Measurements from ENCODE around the gene ABCA4.
"Not testable (repeated sequence)": the region's sequence is repeated elsewhere in the genome, so short reads cannot be mapped to it uniquely, and the experiment has no call there.

Gene ABCA4

GRCh38 chr1:93961443-93961842 is 159.5 kb downstream of the ABCA4 start:
- intact Hi-C loops (cut with DNase I): no loop called here
- no peak for DNase-seq

- intact Hi-C loops (cut with DNase I): no loop called here
- peak in 1 of 10 donors; percentile 52 for DNase-seq
Observed at GRCh38 chr1:93960641-93961147, 160.3 kb downstream of the ABCA4 start.

GRCh38 chr1:93959413-93959812 is 161.5 kb downstream of the ABCA4 start:
- intact Hi-C loops (cut with DNase I): no loop called here
- no peak for DNase-seq

GRCh38 chr1:93958726-93959100 is 162.2 kb downstream of the ABCA4 start:
- no peak for DNase-seq
- intact Hi-C loops (cut with DNase I): no loop called here

GRCh38 chr1:93958032-93958725 is 162.8 kb downstream of the ABCA4 start:
- intact Hi-C loops (cut with DNase I): no loop called here
- no peak for DNase-seq

- intact Hi-C loops (cut with DNase I): no loop called here
- DNase-seq: no peak
Observed at GRCh38 chr1:93955765-93956164, 165.2 kb downstream of the ABCA4 start.

GRCh38 chr1:93947002-93947686 is 173.8 kb downstream of the ABCA4 start:
- DNase-seq; intact Hi-C loops (cut with DNase I): not testable (repeated sequence)

Measured in posterior cingulate gyrus (tissue), 11 donors.